ENCODE data around the gene CLDN6.

CLDN6 gene

GRCh38 chr16:3051494-3051893 lies 33.5 kb upstream of the CLDN6 start:
- DNase-seq (ENCODE audit: low read depth): no peak

GRCh38 chr16:3051009-3051408 lies 33.0 kb upstream of the CLDN6 start:
- no peak for DNase-seq (ENCODE audit: low read depth)

- no peak for DNase-seq (ENCODE audit: low read depth)
Measured at GRCh38 chr16:3050487-3050886, 32.5 kb upstream of the CLDN6 start.

GRCh38 chr16:3049921-3050481 lies 32.0 kb upstream of the CLDN6 start:
- DNase-seq (ENCODE audit: low read depth): no peak

- DNase-seq (ENCODE audit: low read depth): no peak
Measured at GRCh38 chr16:3047387-3047720, 29.4 kb upstream of the CLDN6 start.

- DNase-seq (ENCODE audit: low read depth): no peak
Measured at GRCh38 chr16:3046641-3047386, 28.8 kb upstream of the CLDN6 start.

GRCh38 chr16:3045758-3046640 lies 28.0 kb upstream of the CLDN6 start, which contains the start of gene MMP25:
MMP25 (plus strand) TSS chr16:3046561; CDS start chr16:3046918, 357 bp downstream.
- DNase-seq (ENCODE audit: low read depth): no peak

GRCh38 chr16:3044708-3045107 lies 26.7 kb upstream of the CLDN6 start:
- DNase-seq (ENCODE audit: low read depth): no peak

- no peak for DNase-seq (ENCODE audit: low read depth)
Measured at GRCh38 chr16:3042376-3042775, 24.4 kb upstream of the CLDN6 start.

- no peak for DNase-seq (ENCODE audit: low read depth)
Measured at GRCh38 chr16:3038896-3039295, 20.9 kb upstream of the CLDN6 start.

- DNase-seq (ENCODE audit: low read depth): no peak
Measured at GRCh38 chr16:3038256-3038655, 20.3 kb upstream of the CLDN6 start.

GRCh38 chr16:3036726-3037315 lies 18.8 kb upstream of the CLDN6 start, which contains the start of gene BICDL2:
BICDL2 (minus strand) TSS chr16:3036944; CDS start chr16:3035496, 1,448 bp downstream.
- no peak for DNase-seq (ENCODE audit: low read depth)

GRCh38 chr16:3035972-3036725 lies 18.2 kb upstream of the CLDN6 start:
- no peak for DNase-seq (ENCODE audit: low read depth)

- no peak for DNase-seq (ENCODE audit: low read depth)
Measured at GRCh38 chr16:3035289-3035971, 17.4 kb upstream of the CLDN6 start.

GRCh38 chr16:3032624-3033023 lies 14.6 kb upstream of the CLDN6 start:
- no peak for DNase-seq (ENCODE audit: low read depth)

- DNase-seq (ENCODE audit: low read depth): no peak
Measured at GRCh38 chr16:3030222-3031212, 12.5 kb upstream of the CLDN6 start.

- no peak for DNase-seq (ENCODE audit: low read depth)
Measured at GRCh38 chr16:3029491-3030221, 11.7 kb upstream of the CLDN6 start.

- no peak for DNase-seq (ENCODE audit: low read depth)
Measured at GRCh38 chr16:3028716-3029319, 10.8 kb upstream of the CLDN6 start.

Data from stimulated activated CD8-positive, alpha-beta memory T cell treated with anti-CD3 and anti-CD28 coated beads, Interleukin-12 subunit alpha, Interleukin-12 subunit beta, amount 100 ng/mL, for 4 hours (primary cell).